Stimulated activated CD4-positive, alpha-beta T cell treated with anti-CD3 and anti-CD28 coated beads, Interleukin-4, amount 100 ng/mL, for 1 hour (primary cell): Measurements from ENCODE around the gene PIM3.

ENCODE experiments used
- DNase-seq: peaks from one replicate; pipeline ENCODE4 v3.0.0-alpha.2; 2020

The PIM3 gene

DNA sequence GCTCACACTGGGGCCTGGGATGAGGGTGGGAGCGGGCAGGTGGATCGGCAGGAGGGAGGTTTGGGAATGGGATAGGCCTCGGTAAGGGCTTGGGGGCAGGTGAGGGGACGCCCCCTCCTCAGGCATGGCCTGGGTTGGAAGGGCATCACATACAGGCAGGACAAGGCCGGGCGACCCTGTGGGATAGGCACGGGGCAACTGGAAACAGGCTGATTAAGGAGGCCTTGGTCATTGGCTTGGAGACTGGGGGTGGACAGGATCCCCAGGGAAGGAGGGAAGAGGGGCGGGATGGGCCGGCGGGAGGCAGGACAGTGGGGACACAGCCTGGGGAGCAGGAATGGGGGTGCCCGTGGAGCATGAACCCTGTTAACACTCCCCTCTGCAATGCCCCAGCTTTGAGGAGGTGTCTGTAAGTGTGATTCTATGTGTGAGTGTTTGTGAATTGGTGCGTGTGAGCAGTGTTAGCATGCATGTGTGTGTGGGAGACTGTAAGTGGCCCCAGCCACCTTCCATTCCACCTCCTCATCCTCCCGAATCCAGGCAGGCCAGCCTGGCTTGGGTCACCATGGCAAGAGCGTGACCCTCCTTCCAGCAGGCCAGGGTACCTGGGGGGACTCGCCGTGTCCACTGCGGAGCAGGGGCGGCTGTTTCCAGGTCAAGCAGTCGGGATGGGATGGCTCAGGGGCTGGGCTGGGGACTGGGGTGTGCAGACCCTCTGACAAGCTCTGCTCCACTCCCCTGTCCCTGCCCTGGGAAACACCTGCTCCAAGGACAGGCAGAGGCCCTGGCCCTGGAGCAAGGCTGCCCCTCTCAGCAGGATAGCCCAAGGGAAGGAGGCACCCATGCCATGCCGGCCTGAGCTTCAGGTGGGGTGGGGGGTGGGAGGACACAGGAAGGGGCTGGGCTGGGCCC, 3.4 kb upstream of the PIM3 start:
- no peak for DNase-seq

DNA sequence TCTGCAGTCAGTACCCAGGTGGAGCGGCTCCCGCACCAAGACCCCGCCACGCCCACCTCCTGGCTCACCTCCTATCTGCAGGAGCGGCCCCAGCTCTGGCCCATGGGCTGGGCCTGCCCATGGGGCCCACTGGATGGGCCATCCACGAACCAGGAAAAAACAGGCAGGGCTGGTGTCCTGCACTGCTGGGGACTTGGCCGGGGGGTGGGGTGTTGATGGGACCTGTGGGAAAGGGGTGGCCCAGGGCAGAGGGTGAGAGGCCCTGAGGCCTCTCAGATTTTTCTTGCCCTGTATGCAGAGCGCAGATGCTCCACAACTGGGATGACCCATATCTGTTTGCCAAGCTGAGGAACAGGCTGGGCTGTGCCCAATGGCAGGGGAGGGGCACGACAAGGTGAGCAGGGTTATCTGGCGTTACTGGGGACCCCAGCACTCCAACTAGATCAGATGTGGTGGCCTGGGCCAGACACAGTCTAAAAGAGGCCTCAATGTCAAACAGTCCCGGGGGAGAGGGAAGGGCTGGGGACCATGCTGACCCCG, 2.7 kb upstream of the PIM3 start:
- no peak for DNase-seq

DNA sequence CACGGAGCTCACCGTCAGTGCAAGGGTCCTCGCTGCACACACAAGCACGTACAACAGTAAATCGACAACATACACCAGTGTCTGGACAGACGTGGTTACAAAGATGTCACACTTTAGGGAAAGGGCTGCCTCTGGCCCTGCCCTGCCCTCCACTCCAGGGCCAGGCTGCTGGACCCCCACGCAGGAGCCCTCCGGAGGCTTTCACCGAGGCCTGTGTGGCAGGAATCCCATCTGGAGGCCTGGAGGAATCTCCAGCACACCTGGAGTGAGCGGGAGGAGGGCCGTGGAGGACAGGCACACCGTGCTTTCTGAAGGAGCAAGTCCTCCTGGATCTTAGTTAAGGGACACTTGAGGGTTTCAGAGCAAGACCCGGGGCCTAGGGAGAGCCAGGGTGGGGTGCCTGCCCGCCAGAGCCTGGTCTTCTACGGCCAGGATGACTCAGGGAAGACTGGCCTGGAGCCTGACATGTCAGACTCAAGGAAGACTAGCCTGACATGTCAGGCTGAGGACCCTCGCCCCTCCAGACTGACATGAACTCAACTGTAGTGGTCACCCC, 2.1 kb upstream of the PIM3 start:
- DNase-seq, result no peak

DNA sequence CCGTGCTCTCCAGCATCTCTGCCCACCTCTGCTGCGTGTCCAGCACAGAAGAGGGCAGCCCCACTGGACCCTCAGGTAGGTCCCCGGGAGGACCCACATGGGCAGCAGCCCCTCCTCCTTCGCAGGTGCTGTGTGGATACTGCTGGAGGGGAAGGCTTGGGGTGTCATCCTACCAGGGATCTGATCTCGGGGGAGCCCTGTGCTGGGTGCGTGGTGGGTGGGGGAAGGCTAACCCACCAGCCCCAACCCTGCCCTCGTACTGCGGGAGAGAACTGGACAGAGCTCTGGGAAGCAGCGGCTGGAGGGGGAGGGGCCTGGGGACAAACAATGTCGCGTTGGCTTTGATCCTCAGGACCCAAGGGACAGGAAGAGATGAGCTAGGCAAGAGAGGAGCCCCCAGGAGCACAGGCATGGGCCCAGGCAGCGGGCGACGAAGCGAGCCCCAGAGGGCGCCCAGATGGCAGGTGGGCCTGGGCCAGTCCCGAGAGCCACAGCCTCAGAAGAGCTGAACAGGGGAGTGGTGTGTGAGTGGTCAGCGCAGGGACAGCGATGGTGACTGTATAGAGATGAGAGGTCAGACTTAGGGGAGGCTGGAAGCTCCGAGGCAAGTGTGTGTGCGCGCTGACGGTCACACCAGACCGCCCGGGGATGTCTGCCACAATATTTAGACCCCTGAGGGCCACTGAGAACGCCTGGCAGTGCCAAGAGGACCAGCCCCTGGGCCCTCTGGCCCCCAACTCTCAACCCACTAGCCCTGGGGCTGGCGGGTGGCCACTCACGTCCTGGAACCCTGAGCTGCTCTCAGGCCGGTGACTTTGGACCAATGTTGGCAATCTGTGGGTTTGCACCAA, 1.4 kb upstream of the PIM3 start:
- no peak for DNase-seq

DNA sequence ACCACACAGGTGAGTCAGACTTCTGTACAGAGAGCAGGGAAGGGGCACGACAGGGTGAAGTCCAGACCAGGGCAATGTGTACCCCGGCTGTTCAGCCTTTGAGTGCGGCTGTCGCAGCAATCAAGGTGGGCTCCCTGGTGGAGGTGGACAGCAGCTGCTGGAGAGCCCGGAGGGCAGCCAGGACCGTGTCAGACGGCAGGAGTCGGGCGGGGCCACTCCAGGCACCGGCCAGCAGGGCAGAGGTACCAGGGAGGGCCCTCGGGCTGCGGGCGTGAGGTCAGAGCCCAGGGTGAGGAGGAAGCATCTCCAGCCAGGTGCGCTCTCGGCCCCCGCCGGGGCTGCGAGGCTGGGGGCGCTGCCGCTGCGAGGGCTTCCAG, 802 bp upstream of the PIM3 start:
- DNase-seq, result peak; percentile 48

DNA sequence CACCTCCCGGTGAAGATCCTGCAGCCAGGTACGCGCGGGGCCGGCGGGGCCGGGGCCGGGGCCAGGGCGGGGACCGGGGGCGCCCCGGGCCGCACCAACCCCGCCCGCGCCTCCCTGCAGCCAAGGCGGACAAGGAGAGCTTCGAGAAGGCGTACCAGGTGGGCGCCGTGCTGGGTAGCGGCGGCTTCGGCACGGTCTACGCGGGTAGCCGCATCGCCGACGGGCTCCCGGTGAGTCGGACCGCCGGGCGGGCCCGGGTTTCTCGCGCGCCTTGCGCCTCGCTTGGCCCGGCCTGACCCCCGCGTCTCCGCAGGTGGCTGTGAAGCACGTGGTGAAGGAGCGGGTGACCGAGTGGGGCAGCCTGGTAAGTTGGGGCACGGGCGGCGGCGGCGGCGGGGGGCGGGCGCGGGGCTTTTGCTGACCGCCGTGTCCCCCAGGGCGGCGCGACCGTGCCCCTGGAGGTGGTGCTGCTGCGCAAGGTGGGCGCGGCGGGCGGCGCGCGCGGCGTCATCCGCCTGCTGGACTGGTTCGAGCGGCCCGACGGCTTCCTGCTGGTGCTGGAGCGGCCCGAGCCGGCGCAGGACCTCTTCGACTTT, 531 bp downstream of the PIM3 start:
- DNase-seq, result peak; percentile 49

DNA sequence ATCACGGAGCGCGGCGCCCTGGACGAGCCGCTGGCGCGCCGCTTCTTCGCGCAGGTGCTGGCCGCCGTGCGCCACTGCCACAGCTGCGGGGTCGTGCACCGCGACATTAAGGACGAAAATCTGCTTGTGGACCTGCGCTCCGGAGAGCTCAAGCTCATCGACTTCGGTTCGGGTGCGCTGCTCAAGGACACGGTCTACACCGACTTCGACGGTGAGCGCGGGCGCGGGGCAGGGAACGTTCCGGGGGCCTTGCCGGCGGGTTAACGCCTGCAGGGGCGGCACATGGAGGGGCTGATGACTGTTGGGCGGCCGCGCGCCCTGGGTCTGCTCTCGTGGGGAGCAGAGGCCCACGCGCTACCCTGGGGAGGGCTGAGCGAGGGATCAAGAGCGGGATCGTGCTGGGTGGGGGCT, 1.0 kb downstream of the PIM3 start:
- no peak for DNase-seq

DNA sequence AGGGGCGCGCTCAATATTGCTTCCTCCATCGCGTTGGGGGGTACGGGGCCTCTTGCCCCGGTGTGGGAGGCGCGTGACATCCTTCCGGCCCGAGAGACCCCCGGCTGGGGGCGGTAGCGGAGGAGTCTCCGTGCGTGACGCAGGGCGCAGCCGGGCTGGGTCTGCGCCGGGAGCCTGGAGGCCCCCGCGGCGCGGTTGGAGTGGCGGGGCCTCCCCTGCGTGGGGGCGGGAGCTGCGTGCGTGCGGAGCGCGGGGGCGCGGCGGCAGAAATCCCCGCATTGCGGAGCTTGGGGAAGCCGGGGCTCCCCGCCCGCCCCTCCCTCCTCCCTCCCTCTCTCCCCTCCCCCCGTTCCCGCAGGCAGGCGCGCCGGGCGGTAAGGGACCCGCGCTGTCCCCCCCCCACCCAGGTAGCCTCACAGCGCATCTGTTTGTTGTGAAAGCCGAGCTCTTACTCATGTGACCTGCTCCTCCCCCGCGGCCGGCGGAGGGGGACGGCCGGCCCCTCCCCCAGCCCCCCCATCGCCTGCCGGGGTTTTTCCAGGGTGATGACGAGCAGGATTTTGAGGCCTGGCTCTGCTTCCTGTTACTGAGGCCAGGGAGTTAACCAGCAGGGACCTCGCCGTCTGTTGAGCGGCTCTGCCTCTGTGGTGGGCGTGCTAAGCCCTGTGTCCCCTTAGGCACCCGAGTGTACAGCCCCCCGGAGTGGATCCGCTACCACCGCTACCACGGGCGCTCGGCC, 1.6 kb downstream of the PIM3 start:
- peak; percentile 89 for DNase-seq

DNA sequence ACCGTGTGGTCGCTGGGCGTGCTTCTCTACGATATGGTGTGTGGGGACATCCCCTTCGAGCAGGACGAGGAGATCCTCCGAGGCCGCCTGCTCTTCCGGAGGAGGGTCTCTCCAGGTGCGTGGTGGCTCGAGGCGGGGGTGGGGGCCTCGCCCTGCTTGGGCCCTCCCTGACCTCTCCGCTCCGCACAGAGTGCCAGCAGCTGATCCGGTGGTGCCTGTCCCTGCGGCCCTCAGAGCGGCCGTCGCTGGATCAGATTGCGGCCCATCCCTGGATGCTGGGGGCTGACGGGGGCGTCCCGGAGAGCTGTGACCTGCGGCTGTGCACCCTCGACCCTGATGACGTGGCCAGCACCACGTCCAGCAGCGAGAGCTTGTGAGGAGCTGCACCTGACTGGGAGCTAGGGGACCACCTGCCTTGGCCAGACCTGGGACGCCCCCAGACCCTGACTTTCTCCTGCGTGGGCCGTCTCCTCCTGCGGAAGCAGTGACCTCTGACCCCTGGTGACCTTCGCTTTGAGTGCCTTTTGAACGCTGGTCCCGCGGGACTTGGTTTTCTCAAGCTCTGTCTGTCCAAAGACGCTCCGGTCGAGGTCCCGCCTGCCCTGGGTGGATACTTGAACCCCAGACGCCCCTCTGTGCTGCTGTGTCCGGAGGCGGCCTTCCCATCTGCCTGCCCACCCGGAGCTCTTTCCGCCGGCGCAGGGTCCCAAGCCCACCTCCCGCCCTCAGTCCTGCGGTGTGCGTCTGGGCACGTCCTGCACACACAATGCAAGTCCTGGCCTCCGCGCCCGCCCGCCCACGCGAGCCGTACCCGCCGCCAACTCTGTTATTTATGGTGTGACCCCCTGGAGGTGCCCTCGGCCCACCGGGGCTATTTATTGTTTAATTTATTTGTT, 2.4 kb downstream of the PIM3 start:
- peak; percentile 30 for DNase-seq

DNA sequence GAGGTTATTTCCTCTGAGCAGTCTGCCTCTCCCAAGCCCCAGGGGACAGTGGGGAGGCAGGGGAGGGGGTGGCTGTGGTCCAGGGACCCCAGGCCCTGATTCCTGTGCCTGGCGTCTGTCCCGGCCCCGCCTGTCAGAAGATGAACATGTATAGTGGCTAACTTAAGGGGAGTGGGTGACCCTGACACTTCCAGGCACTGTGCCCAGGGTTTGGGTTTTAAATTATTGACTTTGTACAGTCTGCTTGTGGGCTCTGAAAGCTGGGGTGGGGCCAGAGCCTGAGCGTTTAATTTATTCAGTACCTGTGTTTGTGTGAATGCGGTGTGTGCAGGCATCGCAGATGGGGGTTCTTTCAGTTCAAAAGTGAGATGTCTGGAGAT, 3.1 kb downstream of the PIM3 start:
- peak; percentile 4 for DNase-seq

DNA sequence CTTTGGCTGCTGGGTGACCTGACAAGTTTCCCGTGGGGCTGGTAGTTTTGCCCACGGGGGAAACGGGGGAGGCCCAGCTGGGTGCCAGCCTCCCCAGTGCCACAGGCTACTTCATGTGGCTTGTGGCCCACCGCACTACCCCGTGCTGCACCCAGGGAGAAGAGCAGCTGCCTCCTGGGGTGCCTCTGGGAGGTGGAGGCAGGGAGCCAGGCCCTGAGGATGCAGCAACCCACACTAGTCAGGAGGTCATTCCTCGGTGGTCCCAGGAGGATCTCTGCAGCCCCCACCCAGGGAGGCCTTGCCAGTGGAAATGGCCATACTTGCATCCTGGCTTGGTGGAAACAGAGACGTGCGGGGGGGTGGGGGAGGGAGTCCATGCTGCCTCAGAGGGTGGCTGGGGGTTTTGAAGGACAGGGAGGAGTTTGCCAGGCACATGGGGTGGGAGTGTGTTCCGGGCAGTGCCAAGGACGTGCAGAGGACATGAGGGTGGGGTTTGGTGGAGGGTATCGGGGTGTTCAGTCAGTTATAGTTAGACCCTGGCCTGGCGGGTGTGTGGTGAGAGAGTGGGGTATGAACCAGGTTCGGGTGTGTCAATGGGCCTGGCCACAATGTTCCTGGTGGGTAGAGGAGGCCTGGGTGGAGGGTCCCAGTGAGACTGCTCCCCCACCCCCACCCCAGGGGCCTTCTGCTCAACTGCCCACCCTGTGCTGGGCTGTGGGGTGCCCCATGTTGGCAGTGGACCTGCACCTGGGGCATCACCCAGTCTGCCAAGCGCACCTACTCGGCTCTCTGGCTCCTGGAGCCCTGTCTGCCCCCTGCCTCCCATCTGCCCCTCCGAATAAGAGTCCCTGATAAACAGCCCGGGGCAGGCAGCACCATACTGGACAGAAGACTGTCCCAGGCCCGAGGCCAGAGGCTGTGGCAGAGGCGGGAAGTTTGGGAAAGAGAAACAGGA, 3.8 kb downstream of the PIM3 start:
- peak; percentile 18 for DNase-seq

DNA sequence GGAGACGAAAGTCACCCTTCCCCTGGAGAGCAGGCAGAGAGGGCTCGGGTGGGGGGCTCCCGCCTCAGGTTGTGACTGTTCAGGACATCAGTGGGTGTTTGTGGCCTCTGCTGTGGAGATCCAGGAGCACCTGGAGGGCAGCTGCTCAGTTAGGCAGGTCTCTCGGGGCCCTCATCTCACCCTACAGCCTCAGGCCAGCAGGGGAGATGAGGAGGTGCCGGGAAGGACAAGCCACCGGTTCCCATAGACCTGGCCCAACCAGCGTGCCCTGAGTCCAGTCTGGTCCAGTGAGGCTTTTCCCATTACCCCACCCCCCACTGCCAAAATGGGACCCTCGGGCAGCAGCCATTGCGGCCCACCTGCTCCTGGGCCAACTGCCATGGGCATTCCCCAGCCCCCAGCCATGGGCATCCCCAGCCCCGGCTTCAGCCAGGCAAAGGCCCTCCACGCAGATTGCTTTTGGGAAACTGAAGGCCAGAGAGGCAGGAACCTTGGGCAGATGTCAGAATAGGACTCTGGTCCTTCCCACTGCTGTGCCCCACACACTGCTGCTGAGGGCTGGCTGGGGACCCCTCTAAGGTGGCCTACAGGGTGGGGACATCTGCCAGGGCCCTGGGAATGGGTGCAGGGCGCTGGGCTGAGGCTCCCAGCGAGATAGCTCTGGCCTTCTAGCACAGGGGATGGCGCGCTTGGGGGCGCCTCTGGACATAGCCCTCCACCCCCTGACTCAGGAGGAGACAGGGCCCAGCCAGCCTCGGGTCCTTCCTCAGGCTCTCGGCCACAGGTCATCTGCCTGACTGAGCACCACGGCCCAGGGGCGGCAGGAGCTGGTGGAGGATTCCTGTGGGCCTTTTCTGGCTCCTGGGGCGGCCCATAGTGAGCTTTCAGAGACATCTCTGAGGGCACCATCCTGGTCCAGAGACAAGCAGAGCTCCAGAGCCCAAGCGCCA, 4.8 kb downstream of the PIM3 start:
- DNase-seq, result peak; percentile 25

DNA sequence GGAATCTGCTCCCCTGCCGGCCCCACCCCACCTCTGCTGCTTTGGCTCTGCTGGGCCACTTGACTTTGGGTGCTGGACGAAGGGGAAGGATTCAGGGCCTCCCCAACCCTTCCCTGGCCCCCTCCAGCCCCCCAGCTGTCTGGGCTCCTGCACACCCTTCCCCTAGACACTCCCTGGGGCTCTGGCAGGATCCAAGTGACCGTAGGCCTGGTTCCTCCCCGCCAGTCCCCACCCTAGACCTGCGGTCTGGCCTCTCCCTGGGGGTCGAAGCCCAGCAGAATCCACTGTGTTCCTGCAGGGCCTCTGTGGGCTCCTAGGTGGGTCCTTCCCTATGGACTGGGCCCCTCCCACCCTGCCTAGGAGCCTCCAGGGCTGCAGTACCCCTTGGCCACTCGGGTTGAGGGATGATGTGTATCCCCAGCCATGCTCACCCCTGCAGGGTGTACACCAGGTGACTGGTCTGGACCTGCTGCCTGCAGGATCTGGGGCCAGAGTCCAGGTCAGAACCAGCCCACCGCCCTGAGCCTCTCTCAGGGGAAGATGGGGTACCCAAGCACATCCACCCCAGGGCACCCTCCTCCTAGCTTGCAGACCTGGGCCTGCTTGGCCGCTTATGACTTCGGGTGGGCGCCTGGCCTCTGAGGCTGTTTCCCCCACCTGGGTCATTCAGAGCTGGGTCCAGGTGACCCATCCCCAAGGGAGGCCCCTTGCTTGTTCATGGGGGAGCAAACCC, 5.6 kb downstream of the PIM3 start:
- peak; percentile 23 for DNase-seq

DNA sequence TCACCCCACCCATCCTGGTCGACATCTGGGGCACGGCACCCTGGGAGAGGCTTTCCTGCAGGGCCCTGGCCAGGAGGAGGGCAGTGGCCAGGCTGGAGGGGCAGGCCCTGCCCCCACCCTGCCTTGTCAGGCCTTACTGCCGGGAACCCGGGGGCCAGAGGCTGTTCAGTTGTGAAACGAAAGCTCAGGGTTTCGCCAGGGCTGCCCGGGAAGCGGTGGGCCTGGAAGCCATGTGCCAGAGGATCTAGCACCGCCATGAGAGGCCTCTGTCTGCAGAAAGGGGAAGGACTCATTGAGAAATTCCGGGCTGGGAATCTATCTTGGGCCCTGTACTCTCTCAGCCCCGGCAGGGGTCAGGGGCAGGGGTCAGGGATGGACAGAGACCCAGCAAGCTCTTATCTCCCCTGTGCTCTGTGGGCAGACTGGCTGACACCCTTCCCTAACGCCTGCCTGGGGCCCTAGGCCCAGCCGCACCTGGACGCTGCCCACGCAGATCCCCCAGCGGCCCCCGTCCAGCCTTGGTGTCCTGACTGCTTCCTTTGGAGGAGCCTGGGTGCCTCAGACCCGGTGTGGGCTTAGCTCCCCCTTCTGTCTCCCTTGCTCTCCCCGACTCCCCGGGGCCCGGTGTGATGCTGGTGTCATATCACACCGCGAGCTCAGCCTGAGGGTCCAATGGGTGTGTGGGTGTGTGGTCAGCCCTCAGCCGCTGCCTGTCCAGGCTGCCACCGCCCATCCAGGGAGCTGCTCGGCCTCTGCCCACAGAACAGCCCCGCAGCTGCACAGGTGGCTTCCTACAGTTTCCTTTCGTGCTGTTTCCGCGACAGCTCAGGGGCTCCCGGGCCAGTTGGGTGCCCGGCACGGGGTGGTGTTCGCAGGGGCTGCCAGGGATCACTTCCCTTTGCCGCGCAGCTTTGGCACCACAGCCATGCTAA, 6.5 kb downstream of the PIM3 start:
- peak; percentile 27 for DNase-seq

DNA sequence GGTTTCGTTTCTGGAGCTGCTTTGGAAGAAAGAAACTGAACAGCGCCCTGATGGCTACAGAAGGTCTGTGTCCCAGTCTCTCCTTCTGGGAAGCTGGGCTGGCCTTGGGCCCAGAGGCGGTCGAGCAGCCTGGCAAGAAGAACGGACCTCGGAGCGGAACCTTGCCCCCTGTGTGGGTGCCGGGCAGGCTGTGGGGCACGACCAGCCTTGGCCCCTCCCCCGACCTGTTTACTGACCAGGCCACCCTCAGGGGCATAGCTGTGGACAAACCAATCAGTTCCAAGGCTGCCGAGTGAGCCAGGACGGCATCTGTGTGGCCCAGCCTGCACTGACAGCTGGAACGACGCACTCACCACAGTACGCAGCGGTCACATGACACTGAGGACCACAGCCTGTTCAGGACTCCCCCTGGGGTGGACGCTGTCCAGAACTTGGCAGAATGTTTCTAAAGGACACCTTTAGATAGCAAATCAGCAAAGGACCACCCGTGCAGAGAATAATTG, 7.2 kb downstream of the PIM3 start:
- DNase-seq, result peak; percentile 10

DNA sequence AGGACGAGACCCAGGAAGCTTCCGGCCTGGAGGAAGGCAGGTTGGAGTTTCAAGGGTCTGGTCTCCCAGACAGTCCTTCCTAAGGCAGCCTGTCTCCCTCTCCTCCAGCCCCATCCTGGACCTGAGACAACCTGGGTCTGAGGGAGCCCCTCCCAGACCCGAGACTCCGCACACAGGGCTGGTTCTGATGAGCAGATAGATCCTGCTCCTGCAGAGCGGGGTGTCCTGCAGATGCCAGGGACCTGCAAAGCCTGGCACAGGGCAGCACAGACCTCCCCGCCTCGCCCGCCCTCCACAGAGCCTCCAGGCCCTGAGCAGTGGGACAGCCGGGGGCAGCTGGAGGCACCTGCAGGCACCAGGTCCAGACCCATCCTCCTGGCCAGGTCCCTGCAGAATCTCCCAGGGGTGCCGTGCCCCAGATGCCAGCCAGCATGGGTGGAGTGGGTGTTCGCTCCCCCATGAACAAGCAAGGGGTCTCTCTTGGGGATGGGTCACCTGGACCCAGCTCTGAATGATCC, 7.8 kb downstream of the PIM3 start:
- DNase-seq, result peak; percentile 6
